H1 (cell line): ENCODE measurements around the gene TYW1B. TPM values are rescaled to one million over a fixed set of nuclear protein-coding genes. Genes with fewer than 3 reads are reported as not detected.
"Not testable (repeated sequence)": the region's sequence is repeated elsewhere in the genome, so short reads cannot be mapped to it uniquely, and the experiment has no call there.

Source experiments
- CTCF ChIA-PET: fragments of 300-600 bp; sonication (Branson Sonifier 250); formaldehyde crosslinking; loops from one replicate; lab custom pipeline; 2021; ENCODE audit not compliant: partially characterized antibody; lab: Charles Lee
- POLR2A ChIA-PET: fragments of 300-600 bp; sonication (Branson Sonifier 250); formaldehyde crosslinking; loops from one replicate; lab custom pipeline; 2021; ENCODE audit warnings: inconsistent platforms; ENCODE audit not compliant: partially characterized antibody; lab: Charles Lee
- DNase-seq, 2 experiments: peaks; one replicate each; pipeline versions ENCODE4 v3.0.0 to v3.0.0-alpha.2; 2010 to 2022; ENCODE audit warnings: low spot score in 2 of 2, low read depth in 1 of 2, mixed read lengths in 1 of 2
- FAIRE-seq: peaks from 2 replicates; lab custom pipeline; 2011; peaks lifted over from hg19 to GRCh38; lab: Jason Lieb, UNC
- H2AFZ ChIP-seq: 2 replicates; pipeline ENCODE4 v1.8.1; 2012; ENCODE audit warnings: low read length, inconsistent platforms
- H2AK5ac ChIP-seq: 2 replicates; pipeline ENCODE4 v1.6.1; 2013; ENCODE audit warnings: low read depth, low read length
- H2BK120ac ChIP-seq: replicated peaks from 2 replicates; pipeline ENCODE3; 2013; ENCODE audit warnings: low read depth, low read length, inconsistent platforms
- H2BK12ac ChIP-seq: 2 replicates; pipeline ENCODE4 v1.6.1; 2013; ENCODE audit warnings: low read depth, low read length
- H2BK15ac ChIP-seq: 2 replicates; pipeline ENCODE4 v1.6.1; 2013; ENCODE audit warnings: low read length
- H2BK20ac ChIP-seq: 2 replicates; pipeline ENCODE4 v1.6.1; 2013; ENCODE audit warnings: low read length
- H2BK5ac ChIP-seq: 2 replicates; pipeline ENCODE4 v1.6.1; 2013; ENCODE audit warnings: low read depth, low read length
- H3K14ac ChIP-seq: 2 replicates; pipeline ENCODE4 v1.6.1; 2013; ENCODE audit warnings: inconsistent platforms; ENCODE audit not compliant: insufficient read length
- H3K18ac ChIP-seq: 2 replicates; pipeline ENCODE4 v1.6.1; 2013; ENCODE audit warnings: low read length; ENCODE audit errors: extremely low read depth
- H3K23ac ChIP-seq: 2 replicates; pipeline ENCODE4 v1.6.1; 2013; ENCODE audit warnings: inconsistent platforms; ENCODE audit not compliant: insufficient read length
- H3K23me2 ChIP-seq: 2 replicates; pipeline ENCODE4 v1.6.1; 2013; ENCODE audit warnings: low read depth, low read length
- H3K27ac ChIP-seq: 2 replicates; pipeline ENCODE4 v1.6.1; 2011; ENCODE audit warnings: low read depth, low read length, inconsistent platforms
- H3K27me3 ChIP-seq, 4 experiments: replicated peaks in 1 of 4; 1 replicate in 1 of 4; 2 replicates in 3 of 4; pipeline versions ENCODE4 v1.6.1 to v1.8.1; 2011 to 2013; ENCODE audit warnings: low read length in 3 of 4, mild to moderate bottlenecking in 3 of 4, inconsistent platforms in 2 of 4, mixed read lengths in 2 of 4, moderate library complexity in 1 of 4; ENCODE audit not compliant: control insufficient read depth in 3 of 4, insufficient read depth in 3 of 4; ENCODE audit errors: extremely low read depth in 1 of 4
- H3K36me3 ChIP-seq, 4 experiments: 2 replicates each; pipeline versions ENCODE4 v1.6.1 to v1.8.1; 2011 to 2013; ENCODE audit warnings: mild to moderate bottlenecking in 4 of 4, low read length in 3 of 4, moderate library complexity in 2 of 4, control low read depth in 1 of 4, inconsistent platforms in 1 of 4; ENCODE audit not compliant: insufficient read depth in 4 of 4, control insufficient read depth in 2 of 4
- H3K4ac ChIP-seq: replicated peaks from 2 replicates; pipeline ENCODE3; 2013; ENCODE audit warnings: low read length, low read depth, mixed read lengths, inconsistent platforms; ENCODE audit not compliant: insufficient read length
- H3K4me1 ChIP-seq, 4 experiments: replicated peaks in 1 of 4; 1 replicate in 1 of 4; 2 replicates in 3 of 4; pipeline versions ENCODE4 v1.6.1 to v1.8.1; 2011 to 2013; ENCODE audit warnings: low read length in 3 of 4, inconsistent platforms in 2 of 4, mixed read lengths in 1 of 4; ENCODE audit not compliant: insufficient read depth in 4 of 4, control insufficient read depth in 3 of 4
- H3K4me2 ChIP-seq, 2 experiments: 2 replicates each; pipeline versions ENCODE4 v1.6.1 to v1.8.1; 2011 to 2013; ENCODE audit warnings: low read depth in 2 of 2, low read length in 2 of 2, control low read depth in 1 of 2, inconsistent platforms in 1 of 2, mild to moderate bottlenecking in 1 of 2; ENCODE audit not compliant: insufficient read depth in 1 of 2
- H3K4me3 ChIP-seq, 4 experiments: fragments of 200-600, 300-600 bp in 1 of 4; sonication (generic), shearing (Covaris generic), sonication (Bioruptor Twin) in 1 of 4; 2 replicates each; pipeline versions ENCODE4 v1.5.1 to v1.8.1; 2011 to 2016; ENCODE audit warnings: low read length in 4 of 4, low read depth in 3 of 4, control low read depth in 2 of 4, inconsistent platforms in 2 of 4, mild to moderate bottlenecking in 2 of 4, mixed read lengths in 1 of 4, moderate library complexity in 1 of 4; ENCODE audit not compliant: insufficient read depth in 2 of 4; ENCODE audit errors: extremely low read depth in 1 of 4
- H3K56ac ChIP-seq: replicated peaks from 2 replicates; pipeline ENCODE3; 2013; ENCODE audit warnings: low read depth, mild to moderate bottlenecking, mixed read lengths, low read length, inconsistent platforms; ENCODE audit not compliant: insufficient read length
- H3K79me1 ChIP-seq: 2 replicates; pipeline ENCODE4 v1.6.1; 2013; ENCODE audit warnings: low read depth, low read length, control low read depth
- H3K79me2 ChIP-seq, 2 experiments: 2 replicates each; pipeline versions ENCODE4 v1.6.1 to v1.8.1; 2012 to 2013; ENCODE audit warnings: low read length in 2 of 2, mild to moderate bottlenecking in 2 of 2, inconsistent platforms in 1 of 2; ENCODE audit not compliant: insufficient read depth in 2 of 2, control insufficient read depth in 1 of 2
- H3K9ac ChIP-seq, 4 experiments: replicated peaks in 1 of 4; 1 replicate in 1 of 4; 2 replicates in 3 of 4; pipeline versions ENCODE4 v1.6.1 to v1.8.1; 2011 to 2013; ENCODE audit warnings: low read depth in 3 of 4, low read length in 3 of 4, control low read depth in 2 of 4, mild to moderate bottlenecking in 2 of 4, moderate library complexity in 2 of 4, inconsistent platforms in 1 of 4; ENCODE audit errors: extremely low read depth in 1 of 4
- H3K9me3 ChIP-seq, 2 experiments: 2 replicates each; pipeline versions ENCODE4 v1.6.1 to v1.8.1; 2012 to 2013; ENCODE audit warnings: mild to moderate bottlenecking in 2 of 2, moderate library complexity in 2 of 2, control low read depth in 1 of 2, inconsistent platforms in 1 of 2, low read depth in 1 of 2, low read length in 1 of 2, mixed read lengths in 1 of 2; ENCODE audit not compliant: insufficient read depth in 2 of 2
- H4K20me1 ChIP-seq, 2 experiments: replicated peaks in 1 of 2; 2 replicates each; pipeline versions ENCODE3 to v1.8.1; 2011 to 2013; ENCODE audit warnings: inconsistent platforms in 2 of 2, low read length in 2 of 2, mild to moderate bottlenecking in 1 of 2; ENCODE audit not compliant: insufficient read depth in 2 of 2, control insufficient read depth in 1 of 2
- H4K5ac ChIP-seq: 2 replicates; pipeline ENCODE4 v1.6.1; 2013; ENCODE audit warnings: low read length, low read depth, mixed read lengths, inconsistent platforms; ENCODE audit not compliant: insufficient read length
- H4K8ac ChIP-seq: 2 replicates; pipeline ENCODE4 v1.8.0; 2013; ENCODE audit warnings: mild to moderate bottlenecking, moderate library complexity, low read length, inconsistent platforms; ENCODE audit not compliant: insufficient read depth; ENCODE audit errors: extremely low read depth
- H4K91ac ChIP-seq: replicated peaks from 2 replicates; pipeline ENCODE3; 2013; ENCODE audit warnings: low read length, mixed read lengths, inconsistent platforms; ENCODE audit not compliant: insufficient read length
- WGBS, 2 experiments: shearing (Covaris generic) in 1 of 2; methylation state at CpG; one replicate each; pipeline versions ENCODE4 v1.1.6 to v1.1.7; 2013 to 2015; ENCODE audit warnings: low lambda C conversion rate in 2 of 2, mixed read lengths in 2 of 2, inconsistent platforms in 1 of 2, low coverage in 1 of 2, missing lambda C conversion rate in 1 of 2; ENCODE audit not compliant: insufficient replicate concordance in 2 of 2, insufficient coverage in 1 of 2, insufficient read length in 1 of 2; ENCODE audit errors: extremely low coverage in 1 of 2, missing lambda C conversion rate in 1 of 2; 5-methylcytosine and 5-hydroxymethylcytosine counted together
- polyA plus RNA-seq, 7 experiments: library from polyadenylated mRNA; depleted of rRNA in 3 of 7; stranded (reverse) in 5 of 7; unstranded in 2 of 7; fragments of >200 nt in 5 of 7; fragments of 200-250 nt in 2 of 7; gene quantifications; 1 replicate in 5 of 7; 2 replicates in 1 of 7; 4 replicates in 1 of 7; pipeline versions ENCODE4 v1.2.1 to v1.2.3, GENCODE V29; 2011 to 2013; ENCODE audit warnings: missing spikeins in 2 of 7, mixed read lengths in 2 of 7
- total RNA-seq: library from RNA; stranded (reverse); fragmentation: NEBNext Ultra II Directional; extraction: Animal tissue kit (Norgen Biotek cat#: 25700); gene quantifications from 2 replicates; pipeline ENCODE4 v1.2.1, GENCODE V29; 2021

TYW1B gene
- total and polyA plus RNA-seq, 2 of the 8 experiments (the other 6 are each of a cell fraction or from before 2014, with no cell fraction given), result 6.8 to 12.6 TPM

- H3K4me2 ChIP-seq, H2BK20ac ChIP-seq, H3K27me3 ChIP-seq, H4K91ac ChIP-seq, H4K5ac ChIP-seq, H3K56ac ChIP-seq, H2BK120ac ChIP-seq, H4K20me1 ChIP-seq, H3K27ac ChIP-seq, H3K36me3 ChIP-seq, H3K23me2 ChIP-seq, H3K23ac ChIP-seq, H3K18ac ChIP-seq, H3K79me2 ChIP-seq, DNase-seq, H2BK5ac ChIP-seq, H3K9me3 ChIP-seq, POLR2A ChIA-PET, FAIRE-seq, H2BK12ac ChIP-seq, H3K14ac ChIP-seq, CTCF ChIA-PET, H2AK5ac ChIP-seq, H3K79me1 ChIP-seq, H3K4ac ChIP-seq, H2BK15ac ChIP-seq, H4K8ac ChIP-seq, H3K9ac ChIP-seq, H3K4me3 ChIP-seq, H2AFZ ChIP-seq, H3K4me1 ChIP-seq: not testable (repeated sequence)
- WGBS, 2 experiments, result 96% methylated on average over 3 of the region's 3 CpGs; no CpG with 5 or more reads in 1 of the 2 experiments
These were observed 244.2 kb downstream of the TYW1B start for GRCh38 chr7:72583620-72584361.
